Measurements from ENCODE around the gene CHCHD6.

DNA sequence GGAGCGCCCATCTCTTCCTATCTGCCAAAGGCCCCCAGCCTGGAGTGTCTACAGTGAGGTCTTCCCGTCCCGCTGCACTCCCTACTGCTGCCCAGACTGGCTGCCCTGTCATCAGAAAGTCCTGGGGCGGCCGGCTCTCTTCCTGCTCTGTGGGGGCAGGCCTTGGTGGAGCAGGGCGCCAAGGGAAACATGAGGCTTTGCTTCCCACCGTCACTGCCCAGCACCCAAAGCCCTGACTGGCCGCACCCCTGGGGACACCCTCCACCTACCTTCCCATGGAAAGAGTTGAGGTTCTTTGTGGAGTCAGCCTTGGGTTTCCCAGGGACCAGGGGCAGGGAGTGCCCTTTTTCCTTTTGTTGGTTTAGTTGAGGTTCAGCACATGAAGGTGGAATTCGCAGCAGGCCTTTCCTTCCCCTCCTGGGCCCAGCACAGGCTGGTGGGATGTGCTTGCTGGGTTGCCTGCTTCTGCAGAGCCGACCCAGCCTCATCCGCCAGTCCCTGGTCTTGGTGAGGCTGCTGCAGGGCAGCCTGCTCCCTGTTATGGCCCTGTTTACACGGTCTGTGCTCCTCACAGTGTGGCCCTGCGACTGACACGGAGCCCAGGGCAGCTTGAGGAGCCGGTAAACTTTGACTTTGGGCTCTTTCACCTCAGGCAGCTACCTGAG is 227.0 kb downstream of the CHCHD6 start:
- TF ChIP-seq, protein P1, sequence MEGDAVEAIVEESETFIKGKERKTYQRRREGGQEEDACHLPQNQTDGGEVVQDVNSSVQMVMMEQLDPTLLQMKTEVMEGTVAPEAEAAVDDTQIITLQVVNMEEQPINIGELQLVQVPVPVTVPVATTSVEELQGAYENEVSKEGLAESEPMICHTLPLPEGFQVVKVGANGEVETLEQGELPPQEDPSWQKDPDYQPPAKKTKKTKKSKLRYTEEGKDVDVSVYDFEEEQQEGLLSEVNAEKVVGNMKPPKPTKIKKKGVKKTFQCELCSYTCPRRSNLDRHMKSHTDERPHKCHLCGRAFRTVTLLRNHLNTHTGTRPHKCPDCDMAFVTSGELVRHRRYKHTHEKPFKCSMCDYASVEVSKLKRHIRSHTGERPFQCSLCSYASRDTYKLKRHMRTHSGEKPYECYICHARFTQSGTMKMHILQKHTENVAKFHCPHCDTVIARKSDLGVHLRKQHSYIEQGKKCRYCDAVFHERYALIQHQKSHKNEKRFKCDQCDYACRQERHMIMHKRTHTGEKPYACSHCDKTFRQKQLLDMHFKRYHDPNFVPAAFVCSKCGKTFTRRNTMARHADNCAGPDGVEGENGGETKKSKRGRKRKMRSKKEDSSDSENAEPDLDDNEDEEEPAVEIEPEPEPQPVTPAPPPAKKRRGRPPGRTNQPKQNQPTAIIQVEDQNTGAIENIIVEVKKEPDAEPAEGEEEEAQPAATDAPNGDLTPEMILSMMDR (conservative IDR thresholded peaks at IDR 0.05 in 1 of 2, IDR thresholded peaks at IDR 0.05 in 1 of 2; ENCODE audit: extremely low read depth in 1 of 2, insufficient read depth in 1 of 2, low read depth in 1 of 2, low read length in 2 of 2): no peak
- no peak for TF ChIP-seq EZH2 (IDR thresholded peaks at IDR 0.05; ENCODE audit: borderline replicate concordance, low read length)

All from mammary epithelial cell (primary cell).